ENCODE data around the gene TMEM272. TPM values are rescaled to one million over a fixed set of nuclear protein-coding genes. Genes with fewer than 3 reads are reported as not detected.
A peak's percentile ranks its signal among the peaks of the same experiment; 100 is the strongest.

The TMEM272 gene
- total and polyA plus RNA-seq, 12 donors: 0.09 to 2.7 (median 0.56) TPM

DNA sequence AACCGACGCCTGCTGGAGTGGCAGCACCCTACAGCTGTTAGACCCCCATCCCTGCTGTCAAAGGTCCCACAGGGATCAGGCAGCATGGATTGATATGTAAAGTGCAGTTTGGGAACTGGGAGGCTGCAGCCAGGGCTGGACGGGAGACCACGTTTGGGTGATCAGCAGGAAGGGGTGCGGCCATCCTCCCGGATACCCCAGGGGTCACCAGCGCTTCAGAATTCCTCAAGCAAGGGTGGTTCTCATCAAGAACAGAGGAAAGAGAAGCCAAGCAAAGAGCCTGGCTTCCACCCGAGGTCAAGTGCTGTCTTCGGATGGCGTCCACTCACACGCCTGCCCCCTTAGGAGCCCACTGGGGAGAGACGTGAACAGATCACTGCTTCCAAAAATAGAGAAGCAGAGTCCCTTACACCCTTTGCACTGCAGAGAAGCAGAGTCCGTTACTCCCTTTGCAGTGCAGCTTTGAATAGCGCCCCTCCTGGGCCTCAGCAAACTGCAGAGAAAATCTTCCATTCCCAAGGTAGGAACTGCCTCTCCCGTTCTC, 76.5 kb downstream of the TMEM272 start:
- intact Hi-C loops (cut with DNase I): loop anchor here in 1 of 10 donors (10.0 kb wide), 1 partner anchor 184 kb away; the partner anchor contains the start of gene WDFY2
- TF ChIP-seq, protein P1, sequence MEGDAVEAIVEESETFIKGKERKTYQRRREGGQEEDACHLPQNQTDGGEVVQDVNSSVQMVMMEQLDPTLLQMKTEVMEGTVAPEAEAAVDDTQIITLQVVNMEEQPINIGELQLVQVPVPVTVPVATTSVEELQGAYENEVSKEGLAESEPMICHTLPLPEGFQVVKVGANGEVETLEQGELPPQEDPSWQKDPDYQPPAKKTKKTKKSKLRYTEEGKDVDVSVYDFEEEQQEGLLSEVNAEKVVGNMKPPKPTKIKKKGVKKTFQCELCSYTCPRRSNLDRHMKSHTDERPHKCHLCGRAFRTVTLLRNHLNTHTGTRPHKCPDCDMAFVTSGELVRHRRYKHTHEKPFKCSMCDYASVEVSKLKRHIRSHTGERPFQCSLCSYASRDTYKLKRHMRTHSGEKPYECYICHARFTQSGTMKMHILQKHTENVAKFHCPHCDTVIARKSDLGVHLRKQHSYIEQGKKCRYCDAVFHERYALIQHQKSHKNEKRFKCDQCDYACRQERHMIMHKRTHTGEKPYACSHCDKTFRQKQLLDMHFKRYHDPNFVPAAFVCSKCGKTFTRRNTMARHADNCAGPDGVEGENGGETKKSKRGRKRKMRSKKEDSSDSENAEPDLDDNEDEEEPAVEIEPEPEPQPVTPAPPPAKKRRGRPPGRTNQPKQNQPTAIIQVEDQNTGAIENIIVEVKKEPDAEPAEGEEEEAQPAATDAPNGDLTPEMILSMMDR (IDR thresholded peaks at IDR 0.05): peak in 7 of 9 donors; percentile 15 to 50 (median 37)
- peak overlapping the region in 8 of 10 donors; percentile 30 to 83 (median 64) for H3K27ac ChIP-seq
- no peak overlapping the region for H3K4me3 ChIP-seq
- ATAC-seq (peak in 7 of 8 donors; percentile 7 to 56 (median 23)), DNase-seq (no peak)
- H3K4me1 ChIP-seq: peaks cover 16 to 50% (median 38%) of the 10 kb centered on the region in 9 donors
- H3K9me3 ChIP-seq: no peaks in the 10 kb centered on the region
- no peaks in the 10 kb centered on the region for H3K27me3 ChIP-seq
- 41 to 48% methylated on average over 15 of the region's 15 CpGs for WGBS, 2 donors
- H3K36me3 ChIP-seq: peaks cover 0 to 44% (median 0%) of the 10 kb centered on the region in 9 donors

GRCh38 chr13:51767100-51767499, 77.9 kb downstream of the TMEM272 start:
- Histone ChIP-seq H3K36me3 (peaks cover 0 to 56% (median 0%) of the 10 kb centered on the region in 9 donors), H3K9me3 (no peaks in the 10 kb centered on the region), H3K4me3 (no peak overlapping the region), H3K27ac (no peak overlapping the region), H3K27me3 (no peaks in the 10 kb centered on the region), H3K4me1 (peaks cover 16 to 50% (median 38%) of the 10 kb centered on the region in 9 donors)
- intact Hi-C loops (cut with DNase I): loop anchor here in 1 of 10 donors (10.0 kb wide), 1 partner anchor 182 kb away; the partner anchor contains the start of gene WDFY2
- 90 to 95% methylated on average over 8 of the region's 8 CpGs for WGBS, 2 donors
- TF ChIP-seq, protein P1 (IDR thresholded peaks at IDR 0.05): no peak
- DNase-seq (no peak), ATAC-seq (no peak)

GRCh38 chr13:51765142-51765515, 79.8 kb downstream of the TMEM272 start:
- WGBS, 2 donors: 90 to 92% methylated on average over 4 of the region's 4 CpGs
- Histone ChIP-seq H3K4me1 (peaks cover 12 to 39% (median 35%) of the 10 kb centered on the region in 9 donors), H3K36me3 (peaks cover 0 to 71% (median 5%) of the 10 kb centered on the region in 9 donors), H3K27me3 (no peaks in the 10 kb centered on the region), H3K27ac (peak overlapping the region; percentile 23 to 82 (median 72)), H3K9me3 (no peaks in the 10 kb centered on the region), H3K4me3 (no peak overlapping the region)
- DNase-seq (no peak), ATAC-seq (no peak)
- TF ChIP-seq, protein P1 (IDR thresholded peaks at IDR 0.05): no peak
- intact Hi-C loops (cut with DNase I): loop anchor here in 1 of 10 donors (10.0 kb wide), 1 partner anchor 180 kb away; the partner anchor contains the start of gene WDFY2

DNA sequence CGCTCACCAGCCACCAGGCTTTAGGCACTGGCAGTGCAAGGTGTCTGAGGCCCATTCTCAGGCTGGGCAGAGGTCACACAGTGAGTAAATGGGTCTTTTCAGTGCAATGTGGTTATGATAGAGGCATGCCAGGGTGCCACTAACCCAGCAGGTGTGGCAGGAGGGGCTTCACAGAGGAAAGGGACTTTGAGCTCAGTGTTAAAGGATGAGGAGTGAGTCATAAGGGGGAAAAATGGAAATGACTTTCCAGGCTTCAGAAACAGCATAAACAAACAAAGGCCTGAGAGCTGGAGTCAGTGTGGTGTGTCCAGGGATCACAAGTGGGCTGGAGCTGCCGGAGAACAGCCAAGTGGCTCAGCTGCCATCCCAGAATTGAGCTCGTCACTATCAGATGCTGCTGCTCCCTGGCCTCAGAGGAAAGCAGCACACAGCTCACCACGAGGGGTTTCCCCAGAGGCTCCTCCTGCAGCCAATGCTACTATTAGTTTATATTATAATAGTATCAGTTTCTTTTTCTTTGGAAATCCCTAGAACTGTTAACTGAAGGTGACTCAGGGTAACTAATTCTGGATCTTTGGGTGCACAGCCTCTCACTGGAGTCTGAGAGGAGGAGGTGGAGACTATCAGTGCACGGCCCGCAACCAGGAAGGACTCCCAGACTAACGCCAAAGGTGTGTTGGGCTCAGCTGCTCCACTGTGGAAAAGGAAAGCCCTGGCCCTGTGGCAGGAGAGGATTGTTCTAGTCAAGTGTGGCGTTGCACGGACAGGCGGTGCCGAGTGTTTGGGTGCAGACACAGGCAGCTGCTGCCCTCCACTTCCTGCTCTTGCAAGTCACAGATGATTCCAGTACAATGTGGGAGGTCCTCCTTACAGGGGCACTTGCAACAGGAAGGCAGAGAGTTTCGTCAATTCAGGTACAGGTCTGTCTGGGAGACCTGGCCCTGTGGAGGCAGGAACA, 80.5 kb downstream of the TMEM272 start:
- peaks cover 10 to 32% (median 30%) of the 10 kb centered on the region in 9 donors for H3K4me1 ChIP-seq
- H3K9me3 ChIP-seq: no peaks in the 10 kb centered on the region
- peak; percentile 80 to 91 (median 88) for ATAC-seq
- H3K4me3 ChIP-seq: peak overlapping the region in 2 of 10 donors; percentile 4 to 10
- 37 to 44% methylated on average over 12 of the region's 12 CpGs for WGBS, 2 donors
- intact Hi-C loops (cut with DNase I): loop anchor here in 1 of 10 donors (10.0 kb wide), 1 partner anchor 180 kb away; the partner anchor contains the start of gene WDFY2
- peak overlapping the region; percentile 27 to 82 (median 72) for H3K27ac ChIP-seq
- H3K36me3 ChIP-seq: peaks cover 0 to 78% (median 5%) of the 10 kb centered on the region in 9 donors
- H3K27me3 ChIP-seq: no peaks in the 10 kb centered on the region
- TF ChIP-seq, protein P1 (IDR thresholded peaks at IDR 0.05): no peak
- peak; percentile 58 to 70 for DNase-seq
